Measurements from ENCODE around the gene APCDD1L.

The APCDD1L gene

GRCh38 chr20:58467572-58468527, 47.3 kb downstream of the APCDD1L start:
- Histone ChIP-seq H3K4me1 (peaks cover 10% of the 10 kb centered on the region), H3K27me3 (no peaks in the 10 kb centered on the region), H3K36me3 (no peaks in the 10 kb centered on the region), H3K4me3 (ENCODE audit: low read depth, low read length) (no peak overlapping the region), H3K9me3 (no peaks in the 10 kb centered on the region)
- DNase-seq, result no peak
- no peak for TF ChIP-seq CTCF (IDR thresholded peaks at IDR 0.05; ENCODE audit: low read depth, low read length)

GRCh38 chr20:58466729-58467571, 48.2 kb downstream of the APCDD1L start:
- no peak for DNase-seq
- Histone ChIP-seq H3K9me3 (no peaks in the 10 kb centered on the region), H3K36me3 (no peaks in the 10 kb centered on the region), H3K4me1 (peaks cover 7% of the 10 kb centered on the region), H3K27me3 (no peaks in the 10 kb centered on the region), H3K4me3 (ENCODE audit: low read depth, low read length) (no peak overlapping the region)
- TF ChIP-seq CTCF (IDR thresholded peaks at IDR 0.05; ENCODE audit: low read depth, low read length), result no peak

- H3K27me3 ChIP-seq, result no peaks in the 10 kb centered on the region
- no peak for DNase-seq
Observed at GRCh38 chr20:58466095-58466708, 49.0 kb downstream of the APCDD1L start.

GRCh38 chr20:58464838-58465237, 50.4 kb downstream of the APCDD1L start:
- Histone ChIP-seq H3K36me3 (no peaks in the 10 kb centered on the region), H3K27me3 (no peaks in the 10 kb centered on the region), H3K9me3 (no peaks in the 10 kb centered on the region), H3K4me3 (ENCODE audit: low read depth, low read length) (no peak overlapping the region), H3K4me1 (peaks cover 9% of the 10 kb centered on the region)
- DNase-seq, result no peak
- TF ChIP-seq CTCF (IDR thresholded peaks at IDR 0.05; ENCODE audit: low read depth, low read length), result no peak

More at GRCh38 chr20:58466095-58466708, 49.0 kb downstream of the APCDD1L start:
- no peaks in the 10 kb centered on the region for H3K36me3 ChIP-seq
- peaks cover 4% of the 10 kb centered on the region for H3K4me1 ChIP-seq
- no peaks in the 10 kb centered on the region for H3K9me3 ChIP-seq
- H3K4me3 ChIP-seq (ENCODE audit: low read depth, low read length), result no peak overlapping the region
- no peak for TF ChIP-seq CTCF (IDR thresholded peaks at IDR 0.05; ENCODE audit: low read depth, low read length)

GRCh38 chr20:58463256-58463655, 51.9 kb downstream of the APCDD1L start:
- Histone ChIP-seq H3K9me3 (no peaks in the 10 kb centered on the region), H3K4me3 (ENCODE audit: low read depth, low read length) (no peak overlapping the region), H3K27me3 (no peaks in the 10 kb centered on the region), H3K4me1 (peaks cover 25% of the 10 kb centered on the region), H3K36me3 (no peaks in the 10 kb centered on the region)
- no peak for DNase-seq
- no peak for TF ChIP-seq CTCF (IDR thresholded peaks at IDR 0.05; ENCODE audit: low read depth, low read length)
